Coronary artery (tissue), 2 donors: ENCODE results near the gene ST8SIA5.

Source experiments
- DNase-seq: peaks from one replicate; pipeline ENCODE4 v3.0.0-alpha.2; 2017; ENCODE audit warnings: low spot score
- H3K27ac ChIP-seq, 2 donors: fragments of 200-600 bp; sonication (generic); one replicate each; pipeline ENCODE4 v1.5.1; 2016 to 2019
- H3K4me3 ChIP-seq: fragments of 200-600 bp; sonication (generic); 2 replicates; pipeline ENCODE4 v1.5.1; 2016; ENCODE audit warnings: mild to moderate bottlenecking, moderate library complexity
- CTCF ChIP-seq: fragments of 200-600 bp; sonication (generic); IDR thresholded peaks from one replicate; pipeline ENCODE4 v1.5.1; 2019; ENCODE audit warnings: antibody characterized with exemption

Gene ST8SIA5

GRCh38 chr18:46683252-46683651 lies 73.6 kb downstream of the ST8SIA5 start:
- H3K27ac ChIP-seq = no peak overlapping the region
- no peak for DNase-seq
- TF ChIP-seq CTCF = no peak
- no peak overlapping the region for H3K4me3 ChIP-seq

- no peak overlapping the region for H3K27ac ChIP-seq
- no peak for DNase-seq
- TF ChIP-seq CTCF = no peak
- no peak overlapping the region for H3K4me3 ChIP-seq
Observed at GRCh38 chr18:46680784-46681695, 75.8 kb downstream of the ST8SIA5 start.

- TF ChIP-seq CTCF = no peak
- DNase-seq = no peak
- Histone ChIP-seq H3K4me3 (no peak overlapping the region), H3K27ac (no peak overlapping the region)
Observed at GRCh38 chr18:46679846-46680598, 76.8 kb downstream of the ST8SIA5 start.

- DNase-seq = no peak
- no peak overlapping the region for H3K27ac ChIP-seq
Observed at GRCh38 chr18:46678785-46679399, 78.0 kb downstream of the ST8SIA5 start.

GRCh38 chr18:46678041-46678440 lies 78.8 kb downstream of the ST8SIA5 start:
- Histone ChIP-seq H3K4me3 (no peak overlapping the region), H3K27ac (no peak overlapping the region)
- no peak for DNase-seq

More at GRCh38 chr18:46678785-46679399, 78.0 kb downstream of the ST8SIA5 start:
- H3K4me3 ChIP-seq = no peak overlapping the region
- no peak for TF ChIP-seq CTCF

GRCh38 chr18:46677611-46678010 lies 79.2 kb downstream of the ST8SIA5 start:
- Histone ChIP-seq H3K27ac (no peak overlapping the region), H3K4me3 (no peak overlapping the region)
- no peak for DNase-seq
- TF ChIP-seq CTCF = no peak

More at GRCh38 chr18:46678041-46678440, 78.8 kb downstream of the ST8SIA5 start:
- TF ChIP-seq CTCF = no peak
